Epithelial cell of esophagus (primary cell): ENCODE results near the gene VN1R2.
"Not testable (repeated sequence)": the region's sequence is repeated elsewhere in the genome, so short reads cannot be mapped to it uniquely, and the experiment has no call there.

Experiments used
- DNase-seq: peaks from one replicate; pipeline ENCODE4 v3.0.0; 2010; ENCODE audit warnings: low read depth
- H3K4me3 ChIP-seq: 2 replicates; pipeline ENCODE4 v1.5.1; 2011; ENCODE audit warnings: mild to moderate bottlenecking, low read length, control low read depth
- CTCF ChIP-seq: IDR thresholded peaks from 2 replicates; pipeline ENCODE4 v1.5.1; 2011; ENCODE audit warnings: low read depth, mild to moderate bottlenecking, low read length, control low read depth, inconsistent platforms; ENCODE audit not compliant: insufficient read depth; ENCODE audit errors: missing control alignments

Gene VN1R2

GRCh38 chr19:53272044-53272443 is 14.0 kb downstream of the VN1R2 start:
- no peak for DNase-seq
- H3K4me3 ChIP-seq = no peak overlapping the region
- TF ChIP-seq CTCF = no peak

GRCh38 chr19:53275480-53275879 is 17.4 kb downstream of the VN1R2 start:
- H3K4me3 ChIP-seq = no peak overlapping the region
- DNase-seq = no peak
- no peak for TF ChIP-seq CTCF

- not testable (repeated sequence) for DNase-seq, H3K4me3 ChIP-seq
Observed at GRCh38 chr19:53281947-53282346, 23.9 kb downstream of the VN1R2 start.

DNA sequence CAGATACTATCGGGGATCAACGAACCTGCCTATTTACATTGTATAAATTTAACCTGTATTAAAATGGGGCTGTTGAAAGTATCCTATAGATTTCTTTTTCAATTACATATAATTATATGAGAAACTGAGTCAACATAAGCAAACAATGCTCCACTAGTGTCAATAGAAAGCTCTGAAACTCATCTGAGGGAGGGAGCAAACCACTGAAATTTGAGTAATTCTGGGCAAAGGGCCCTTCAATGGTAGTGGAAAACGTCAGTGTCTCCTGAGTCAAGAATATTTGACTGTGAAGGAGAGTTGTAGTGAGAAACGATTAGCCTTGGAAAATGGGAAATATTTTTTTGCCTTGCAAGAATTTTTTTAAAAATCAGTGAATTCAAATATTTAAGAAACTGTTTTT is 27.0 kb downstream of the VN1R2 start:
- DNase-seq = no peak
- no peak overlapping the region for H3K4me3 ChIP-seq
- TF ChIP-seq CTCF = no peak

DNA sequence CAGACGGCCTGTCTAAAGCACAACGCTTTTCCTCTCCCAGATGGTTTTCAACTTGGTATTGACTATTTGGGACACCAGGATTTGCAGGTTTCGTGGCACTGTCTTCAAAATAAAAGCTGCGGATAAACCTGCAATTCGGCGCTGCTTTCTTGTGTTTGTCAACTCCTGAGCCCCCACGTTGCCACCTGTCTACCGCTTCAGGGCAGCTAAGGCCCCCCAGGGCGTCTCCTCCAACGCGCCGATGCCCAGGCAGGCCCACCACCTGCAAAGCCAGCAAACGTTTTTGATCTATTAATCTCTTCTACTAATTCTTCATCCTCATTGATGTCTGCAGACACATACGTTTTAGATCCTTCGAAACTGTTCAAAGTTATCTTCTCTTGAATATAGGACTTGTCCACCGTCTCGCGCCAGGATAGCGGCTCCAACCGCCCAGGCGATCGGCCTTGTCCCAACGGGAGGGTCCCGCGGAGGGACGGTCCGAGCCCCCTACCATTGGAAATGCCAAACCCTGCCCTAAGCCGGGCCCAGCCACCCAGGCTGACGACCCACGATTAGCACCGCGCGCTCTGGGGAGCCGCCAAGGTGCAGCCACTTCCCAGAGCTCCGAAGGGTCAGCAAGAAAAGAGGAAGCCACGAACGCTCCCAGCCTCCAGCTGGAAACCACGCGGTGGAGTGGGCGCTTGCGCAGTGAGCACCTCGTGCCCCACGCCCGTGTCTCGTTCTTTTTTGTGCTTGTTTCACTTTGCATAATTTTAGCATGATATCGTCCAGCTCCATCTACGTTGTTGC is 32.9 kb downstream of the VN1R2 start:
- no peak for DNase-seq
- no peak overlapping the region for H3K4me3 ChIP-seq
- no peak for TF ChIP-seq CTCF

GRCh38 chr19:53294786-53295441 is 36.8 kb downstream of the VN1R2 start:
- no peak overlapping the region for H3K4me3 ChIP-seq
- no peak for DNase-seq
- TF ChIP-seq CTCF = no peak

DNA sequence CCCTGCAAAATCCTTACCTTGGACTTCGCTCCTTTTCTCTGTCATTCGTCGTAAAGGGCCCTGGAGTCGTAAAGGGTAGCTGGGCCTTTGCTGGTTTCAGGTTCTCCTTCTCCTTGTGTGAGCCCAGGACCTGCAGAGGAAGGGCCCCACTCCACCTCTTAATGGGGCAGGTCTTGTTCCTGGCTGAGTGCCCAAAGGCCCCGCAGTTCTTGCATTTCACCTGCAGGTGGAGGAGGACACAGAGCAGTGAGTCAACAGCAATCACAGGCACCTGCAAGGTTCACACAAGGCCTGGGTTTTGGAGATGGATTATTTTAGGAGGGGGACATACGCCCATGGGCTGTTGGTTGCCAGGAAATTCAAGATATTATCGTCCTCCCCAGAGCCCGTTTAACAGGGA is 43.2 kb downstream of the VN1R2 start:
- DNase-seq, H3K4me3 ChIP-seq: not testable (repeated sequence)

DNA sequence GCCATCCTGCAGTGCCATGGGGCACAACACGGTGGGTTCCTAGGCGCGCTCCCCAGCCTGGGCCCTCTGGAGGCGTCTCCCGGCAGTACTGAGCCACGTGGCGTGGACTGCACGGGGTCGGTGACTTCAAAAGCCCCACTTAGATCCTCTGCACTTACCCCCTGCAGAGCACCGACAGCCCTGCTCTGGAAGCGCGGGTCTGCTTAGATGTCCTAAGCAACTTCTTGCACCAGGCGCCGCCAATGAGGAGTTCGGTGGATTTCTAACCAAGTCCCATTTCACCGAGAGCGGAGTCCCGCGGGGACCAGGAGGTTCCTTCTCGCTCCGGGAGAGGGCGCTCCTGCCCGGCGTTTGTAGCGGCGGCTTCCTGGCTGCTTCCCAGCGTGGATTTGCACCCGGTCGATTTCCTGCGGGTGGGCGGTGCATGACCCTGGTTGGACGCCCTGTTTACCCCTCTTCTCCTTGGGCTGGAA is 50.3 kb downstream of the VN1R2 start:
- TF ChIP-seq CTCF = no peak
- no peak overlapping the region for H3K4me3 ChIP-seq
- peak; percentile 5 for DNase-seq
